HCT116 (cell line): Measurements from ENCODE around the gene MMP24. TPM values are rescaled to one million over a fixed set of nuclear protein-coding genes. Genes with fewer than 3 reads are reported as not detected.
A peak's percentile ranks its signal among the peaks of the same experiment; 100 is the strongest.

Experiments used
- ATAC-seq: fragments of 200-7000 bp; cut with Tn5 transposase; 2 replicates; pipeline ENCODE4 v1.9.1; 2020; ENCODE audit warnings: mild to moderate bottlenecking, moderate library complexity
- Bru-seq: library from RNA; stranded (reverse); fragments of 400-500 nt; gene quantifications from one replicate; lab custom pipeline; 2021; lab: Mats Ljungman, UMichigan
- BruChase-seq, 2 experiments: library from RNA; stranded (reverse); fragments of 400-500 nt; gene quantifications; one replicate each; lab custom pipeline; 2021; lab: Mats Ljungman, UMichigan
- BruUV-seq: library from RNA; stranded (reverse); fragments of 400-500 nt; replicated peaks from 2 replicates; lab custom pipeline; 2021; lab: Mats Ljungman, UMichigan
- CTCF ChIA-PET: fragments of 300-600 bp; sonication (Branson Sonifier 250); formaldehyde crosslinking; loops from one replicate; lab custom pipeline; 2021; ENCODE audit warnings: antibody characterized with exemption; lab: Charles Lee
- POLR2A ChIA-PET: fragments of 300-600, 350-600 bp; sonication (Branson Sonifier 250); formaldehyde crosslinking; loops from one replicate; lab custom pipeline; 2021; ENCODE audit warnings: antibody characterized with exemption; lab: Charles Lee
- RAD21 ChIA-PET, 2 experiments: fragments of 300-600 bp; sonication (Branson Sonifier 250); formaldehyde crosslinking; loops; one replicate each; lab custom pipeline; 2023; ENCODE audit warnings: low total read pairs in 2 of 2; ENCODE audit not compliant: uncharacterized antibody in 2 of 2, unreplicated experiment in 2 of 2, low non-redundant PET in 1 of 2; lab: Charles Lee
- DNase-seq: peaks from one replicate; pipeline ENCODE4 v3.0.0-alpha.2; 2010; ENCODE audit warnings: low read depth, low spot score
- H2AFZ ChIP-seq: fragments of 200-600 bp; shearing (Covaris generic), sonication (generic); 2 replicates; pipeline ENCODE4 v1.6.1; 2017; ENCODE audit warnings: low read depth, mixed run types, mixed read lengths, antibody characterized with exemption, low read length; ENCODE audit not compliant: poor library complexity, severe bottlenecking
- H3K27ac ChIP-seq: 2 replicates; pipeline ENCODE4 v1.5.1; 2012; ENCODE audit warnings: low read depth, low read length
- H3K27me3 ChIP-seq: fragments of 200-600 bp; sonication (generic); 2 replicates; pipeline ENCODE4 v1.6.1; 2016; ENCODE audit warnings: mixed run types, low read length, mixed read lengths; ENCODE audit not compliant: insufficient read depth
- H3K36me3 ChIP-seq, 2 experiments: fragments of 200-500 bp in 1 of 2; fragments of 200-600 bp in 1 of 2; sonication (Bioruptor generic) in 1 of 2; sonication (generic) in 1 of 2; 2 replicates each; pipeline versions ENCODE4 v1.5.1 to v1.6.1; 2014 to 2016; ENCODE audit warnings: low read length in 2 of 2, inconsistent platforms in 1 of 2, mixed read lengths in 1 of 2, mixed run types in 1 of 2; ENCODE audit not compliant: insufficient read depth in 2 of 2, control insufficient read depth in 1 of 2
- H3K4me1 ChIP-seq, 2 experiments: fragments of 200-600 bp in 1 of 2; sonication (generic) in 1 of 2; 2 replicates each; pipeline versions ENCODE4 v1.5.1 to v1.6.1; 2012 to 2017; ENCODE audit warnings: low read length in 2 of 2, inconsistent platforms in 1 of 2, mild to moderate bottlenecking in 1 of 2, mixed read lengths in 1 of 2, mixed run types in 1 of 2, moderate library complexity in 1 of 2; ENCODE audit not compliant: insufficient read depth in 2 of 2, control insufficient read depth in 1 of 2
- H3K4me2 ChIP-seq: fragments of 200-600 bp; sonication (generic); 2 replicates; pipeline ENCODE4 v1.6.1; 2017; ENCODE audit warnings: mixed run types, low read length, mixed read lengths
- H3K4me3 ChIP-seq, 2 experiments: fragments of 200-600 bp in 1 of 2; sonication (generic) in 1 of 2; replicated peaks in 1 of 2; 2 replicates each; pipeline ENCODE4 v1.5.1; 2011 to 2016; ENCODE audit warnings: low read length in 2 of 2, control low read depth in 1 of 2, low read depth in 1 of 2, mild to moderate bottlenecking in 1 of 2, mixed read lengths in 1 of 2, mixed run types in 1 of 2
- H3K79me2 ChIP-seq: fragments of 200-600 bp; sonication (generic); 2 replicates; pipeline ENCODE4 v1.6.1; 2017; ENCODE audit warnings: mild to moderate bottlenecking, mixed run types, low read length, moderate library complexity, mixed read lengths; ENCODE audit not compliant: insufficient read depth
- H3K9ac ChIP-seq: fragments of 200-600 bp; sonication (generic); 2 replicates; pipeline ENCODE4 v1.6.1; 2016; ENCODE audit warnings: low read length, mixed read lengths
- H3K9me2 ChIP-seq: fragments of 200-600 bp; sonication (generic), shearing (Covaris generic); 2 replicates; pipeline ENCODE4 v1.6.1; 2017; ENCODE audit warnings: mixed run types, mild to moderate bottlenecking, moderate library complexity; ENCODE audit not compliant: insufficient read depth
- H3K9me3 ChIP-seq, 2 experiments: fragments of 200-500 bp in 1 of 2; fragments of 200-600 bp in 1 of 2; sonication (Bioruptor generic) in 1 of 2; sonication (generic) in 1 of 2; 2 replicates each; pipeline ENCODE4 v1.6.1; 2014 to 2017; ENCODE audit warnings: low read length in 2 of 2, mixed read lengths in 2 of 2, inconsistent platforms in 1 of 2, low read depth in 1 of 2, mild to moderate bottlenecking in 1 of 2, mixed run types in 1 of 2, moderate library complexity in 1 of 2; ENCODE audit not compliant: control insufficient read depth in 1 of 2, insufficient read depth in 1 of 2
- H4K20me1 ChIP-seq: fragments of 200-600 bp; sonication (generic), shearing (Covaris generic); 2 replicates; pipeline ENCODE4 v1.6.1; 2017; ENCODE audit warnings: mixed run types, mild to moderate bottlenecking, moderate library complexity; ENCODE audit not compliant: insufficient read depth
- ATF3 ChIP-seq: IDR thresholded peaks from 2 replicates; pipeline ENCODE4 v1.6.1; 2012
- CBX3 ChIP-seq: IDR thresholded peaks from 2 replicates; pipeline ENCODE4 v1.6.1; 2012; ENCODE audit warnings: low read depth
- CTCF ChIP-seq, 3 experiments: fragments of 200-600 bp in 1 of 3; sonication (generic) in 1 of 3; IDR thresholded peaks in 2 of 3; conservative IDR thresholded peaks in 1 of 3; 2 replicates each; pipeline ENCODE4 v1.5.1; 2012 to 2017; ENCODE audit warnings: low read depth in 2 of 3, low read length in 2 of 3, antibody characterized with exemption in 1 of 3, borderline replicate concordance in 1 of 3, control low read depth in 1 of 3, mild to moderate bottlenecking in 1 of 3, mixed read lengths in 1 of 3, mixed run types in 1 of 3, moderate library complexity in 1 of 3; ENCODE audit not compliant: insufficient read depth in 1 of 3
- ELF1 ChIP-seq: IDR thresholded peaks from 2 replicates; pipeline ENCODE4 v1.6.1; 2012; ENCODE audit warnings: low read depth, borderline replicate concordance
- EZH2 ChIP-seq: fragments of 200-600 bp; sonication (generic); IDR thresholded peaks from 2 replicates; pipeline ENCODE4 v1.6.1; 2017; ENCODE audit warnings: antibody characterized with exemption, mixed run types
- EZH2phosphoT487 ChIP-seq: fragments of 200-600 bp; IDR thresholded peaks from 2 replicates; pipeline ENCODE4 v1.6.1; 2018; ENCODE audit warnings: antibody characterized with exemption, borderline replicate concordance
- FOSL1 ChIP-seq: IDR thresholded peaks from 2 replicates; pipeline ENCODE4 v1.6.1; 2012; ENCODE audit warnings: low read depth
- JUND ChIP-seq: IDR thresholded peaks from 2 replicates; pipeline ENCODE4 v1.6.1; 2012
- POLR2A ChIP-seq: IDR thresholded peaks from 2 replicates; pipeline ENCODE4 v1.7.0; 2011; ENCODE audit warnings: borderline replicate concordance; ENCODE audit not compliant: insufficient read depth, insufficient read length; ENCODE audit errors: extremely low read depth
- SIN3A ChIP-seq: IDR thresholded peaks from 2 replicates; pipeline ENCODE4 v1.6.1; 2012; ENCODE audit warnings: low read depth
- SRF ChIP-seq: IDR thresholded peaks from 2 replicates; pipeline ENCODE4 v1.6.1; 2012; ENCODE audit warnings: low read depth
- TCF7L2 ChIP-seq: IDR thresholded peaks from 2 replicates; pipeline ENCODE4 v1.7.0; 2011; ENCODE audit warnings: borderline replicate concordance, inconsistent platforms; ENCODE audit not compliant: insufficient read depth, insufficient read length; ENCODE audit errors: extremely low read depth
- YY1 ChIP-seq: IDR thresholded peaks from 2 replicates; pipeline ENCODE4 v1.6.1; 2011; ENCODE audit warnings: low read length, low read depth, moderate library complexity, mild to moderate bottlenecking; ENCODE audit not compliant: insufficient replicate concordance; ENCODE audit errors: extremely low read depth
- ZNF274 ChIP-seq: fragments of 200-500 bp; sonication (Bioruptor generic); IDR thresholded peaks from 2 replicates; pipeline ENCODE4 v1.6.1; 2014; ENCODE audit warnings: mild to moderate bottlenecking, low read depth, low read length, inconsistent platforms
- intact Hi-C: fragments of 100-400 bp; cut with micrococcal nuclease; formaldehyde crosslinking; loops from 2 replicates; pipeline ENCODE4 v1.10.0; 2022
- long read RNA-seq: library from polyadenylated mRNA; unstranded; transcript quantifications from one replicate; pipeline ENCODE4 v2.0.0, GENCODE V29; 2021; ENCODE audit not compliant: unreplicated experiment
- polyA plus RNA-seq: library from polyadenylated mRNA; unstranded; fragments of >200 nt; gene quantifications from 2 replicates; pipeline ENCODE4 v1.2.1, GENCODE V29; 2012; ENCODE audit warnings: missing spikeins
- total RNA-seq: library from RNA; stranded (reverse); gene quantifications from one replicate; pipeline ENCODE4 v1.2.1, GENCODE V29; 2021; ENCODE audit not compliant: unreplicated experiment
- TF ChIP-seq, protein P1 (sequence below): IDR thresholded peaks from 2 replicates; pipeline ENCODE4 v1.6.1; 2012
- TF ChIP-seq, protein P2 (sequence below): IDR thresholded peaks from 2 replicates; pipeline ENCODE4 v1.6.1; 2012; ENCODE audit warnings: low read depth
- TF ChIP-seq, protein P3 (sequence below): IDR thresholded peaks from 2 replicates; pipeline ENCODE4 v1.6.1; 2011; ENCODE audit warnings: mild to moderate bottlenecking, low read length, moderate library complexity; ENCODE audit not compliant: insufficient replicate concordance; ENCODE audit errors: extremely low read depth

Gene MMP24
- total RNA-seq (not detected), Bru-seq, nascent RNA (percentile 6 among the genes with signal in this experiment), BruChase-seq, experiment 1, labeled RNA remaining after a 6-hour chase (percentile 5 among the genes with signal in this experiment), BruChase-seq, experiment 2, labeled RNA remaining after a 2-hour chase (percentile 2 among the genes with signal in this experiment)
- polyA plus RNA-seq: 0.33 and 0.39 TPM in 2 replicates
- long read RNA-seq, partial matches to known transcripts: 0 of 4 reads
- long read RNA-seq, other reads (novel, unspliced or antisense): 4 of 4 reads

- H4K20me1 ChIP-seq: no peaks in the 10 kb centered on the region
- DNase-seq (no peak), ATAC-seq (no peak)
- no peaks in the 10 kb centered on the region for H3K9me3 ChIP-seq
- no peak within 1 kb of the TSS for H3K4me2 ChIP-seq
- intact Hi-C loops: no loop called here
- H3K4me1 ChIP-seq: no peaks in the 10 kb centered on the region
- no peaks in the 10 kb centered on the region for H3K79me2 ChIP-seq
- no peak within 1 kb of the TSS for H3K4me3 ChIP-seq
- no peak within 1 kb of the TSS for H3K27ac ChIP-seq
- H3K27me3 ChIP-seq: no peaks in the 10 kb centered on the region
- ChIA-PET RAD21 (no interaction called here), POLR2A (no interaction called here), CTCF (no interaction called here)
- no TSS peak for BruUV-seq
- no peak within 1 kb of the TSS for H3K9ac ChIP-seq
- no peaks in the 10 kb centered on the region for H3K36me3 ChIP-seq
- no peaks in the 10 kb centered on the region for H3K9me2 ChIP-seq
- H2AFZ ChIP-seq: no peak within 1 kb of the TSS
- TF ChIP-seq TCF7L2 (no peak), ATF3 (no peak), CTCF (IDR thresholded peaks at IDR 0.05 in 2 of 3, conservative IDR thresholded peaks at IDR 0.05 in 1 of 3; ENCODE audit: borderline replicate concordance in 1 of 3, insufficient read depth in 1 of 3, low read depth in 2 of 3, low read length in 2 of 3) (no peak), ELF1 (no peak), CBX3 (no peak), ZNF274 (no peak), YY1 (no peak), JUND (no peak), EZH2phosphoT487 (no peak), EZH2 (no peak), SIN3A (no peak), SRF (no peak), FOSL1 (no peak), POLR2A (no peak)
- TF ChIP-seq, protein P1, sequence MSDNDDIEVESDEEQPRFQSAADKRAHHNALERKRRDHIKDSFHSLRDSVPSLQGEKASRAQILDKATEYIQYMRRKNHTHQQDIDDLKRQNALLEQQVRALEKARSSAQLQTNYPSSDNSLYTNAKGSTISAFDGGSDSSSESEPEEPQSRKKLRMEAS: no peak
- TF ChIP-seq, protein P2, sequence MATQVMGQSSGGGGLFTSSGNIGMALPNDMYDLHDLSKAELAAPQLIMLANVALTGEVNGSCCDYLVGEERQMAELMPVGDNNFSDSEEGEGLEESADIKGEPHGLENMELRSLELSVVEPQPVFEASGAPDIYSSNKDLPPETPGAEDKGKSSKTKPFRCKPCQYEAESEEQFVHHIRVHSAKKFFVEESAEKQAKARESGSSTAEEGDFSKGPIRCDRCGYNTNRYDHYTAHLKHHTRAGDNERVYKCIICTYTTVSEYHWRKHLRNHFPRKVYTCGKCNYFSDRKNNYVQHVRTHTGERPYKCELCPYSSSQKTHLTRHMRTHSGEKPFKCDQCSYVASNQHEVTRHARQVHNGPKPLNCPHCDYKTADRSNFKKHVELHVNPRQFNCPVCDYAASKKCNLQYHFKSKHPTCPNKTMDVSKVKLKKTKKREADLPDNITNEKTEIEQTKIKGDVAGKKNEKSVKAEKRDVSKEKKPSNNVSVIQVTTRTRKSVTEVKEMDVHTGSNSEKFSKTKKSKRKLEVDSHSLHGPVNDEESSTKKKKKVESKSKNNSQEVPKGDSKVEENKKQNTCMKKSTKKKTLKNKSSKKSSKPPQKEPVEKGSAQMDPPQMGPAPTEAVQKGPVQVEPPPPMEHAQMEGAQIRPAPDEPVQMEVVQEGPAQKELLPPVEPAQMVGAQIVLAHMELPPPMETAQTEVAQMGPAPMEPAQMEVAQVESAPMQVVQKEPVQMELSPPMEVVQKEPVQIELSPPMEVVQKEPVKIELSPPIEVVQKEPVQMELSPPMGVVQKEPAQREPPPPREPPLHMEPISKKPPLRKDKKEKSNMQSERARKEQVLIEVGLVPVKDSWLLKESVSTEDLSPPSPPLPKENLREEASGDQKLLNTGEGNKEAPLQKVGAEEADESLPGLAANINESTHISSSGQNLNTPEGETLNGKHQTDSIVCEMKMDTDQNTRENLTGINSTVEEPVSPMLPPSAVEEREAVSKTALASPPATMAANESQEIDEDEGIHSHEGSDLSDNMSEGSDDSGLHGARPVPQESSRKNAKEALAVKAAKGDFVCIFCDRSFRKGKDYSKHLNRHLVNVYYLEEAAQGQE: no peak
- TF ChIP-seq, protein P3, sequence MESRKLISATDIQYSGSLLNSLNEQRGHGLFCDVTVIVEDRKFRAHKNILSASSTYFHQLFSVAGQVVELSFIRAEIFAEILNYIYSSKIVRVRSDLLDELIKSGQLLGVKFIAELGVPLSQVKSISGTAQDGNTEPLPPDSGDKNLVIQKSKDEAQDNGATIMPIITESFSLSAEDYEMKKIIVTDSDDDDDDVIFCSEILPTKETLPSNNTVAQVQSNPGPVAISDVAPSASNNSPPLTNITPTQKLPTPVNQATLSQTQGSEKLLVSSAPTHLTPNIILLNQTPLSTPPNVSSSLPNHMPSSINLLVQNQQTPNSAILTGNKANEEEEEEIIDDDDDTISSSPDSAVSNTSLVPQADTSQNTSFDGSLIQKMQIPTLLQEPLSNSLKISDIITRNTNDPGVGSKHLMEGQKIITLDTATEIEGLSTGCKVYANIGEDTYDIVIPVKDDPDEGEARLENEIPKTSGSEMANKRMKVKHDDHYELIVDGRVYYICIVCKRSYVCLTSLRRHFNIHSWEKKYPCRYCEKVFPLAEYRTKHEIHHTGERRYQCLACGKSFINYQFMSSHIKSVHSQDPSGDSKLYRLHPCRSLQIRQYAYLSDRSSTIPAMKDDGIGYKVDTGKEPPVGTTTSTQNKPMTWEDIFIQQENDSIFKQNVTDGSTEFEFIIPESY: no peak
Measured at GRCh38 chr20:35226126-35226883, at the start of gene MMP24. Gene MMP24 (plus strand): TSS chr20:35226690. CDS start chr20:35226739, 49 bp downstream.
